Left cardiac atrium (tissue), 4 donors: ENCODE data around the gene GAB2. TPM values are rescaled to one million over a fixed set of nuclear protein-coding genes. Genes with fewer than 3 reads are reported as not detected.
"Not testable (repeated sequence)": the region's sequence is repeated elsewhere in the genome, so short reads cannot be mapped to it uniquely, and the experiment has no call there.

Experiments
- ATAC-seq, 2 donors: fragments of 200-7000 bp; cut with Tn5 transposase; one replicate each; pipeline ENCODE4 v1.9.1; 2020; ENCODE audit warnings: mild to moderate bottlenecking in 2 of 2, moderate library complexity in 2 of 2
- DNase-seq: peaks from one replicate; pipeline ENCODE4 v3.0.0-alpha.2; 2020
- intact Hi-C, 2 donors: fragments of 100-400 bp; cut with DNase I; formaldehyde crosslinking; loops; one replicate each; pipeline versions ENCODE4 v1.14.1 to v1.15.1; 2022 to 2023
- long read RNA-seq: library from polyadenylated mRNA; unstranded; transcript quantifications from one replicate; pipeline ENCODE4 v2.0.0, GENCODE V29; 2021
- total RNA-seq, 2 donors: library from RNA; stranded (reverse); fragmentation: NEBNext Ultra II Directional; extraction: Animal tissue kit (Norgen Biotek cat#: 25700); gene quantifications; one replicate each; pipeline ENCODE4 v1.2.1, GENCODE V29; 2021
- donor health status: DM: no; HTN: yes; CAD: no.
- donor health status: DM: no; HTN: yes; CAD: no; lungs with severe emphysema.
- donor health status: DM: yes; HTN: yes; CAD: no.
- donor health status: Dilated cardiomyopathy.

GAB2 gene, protein sequence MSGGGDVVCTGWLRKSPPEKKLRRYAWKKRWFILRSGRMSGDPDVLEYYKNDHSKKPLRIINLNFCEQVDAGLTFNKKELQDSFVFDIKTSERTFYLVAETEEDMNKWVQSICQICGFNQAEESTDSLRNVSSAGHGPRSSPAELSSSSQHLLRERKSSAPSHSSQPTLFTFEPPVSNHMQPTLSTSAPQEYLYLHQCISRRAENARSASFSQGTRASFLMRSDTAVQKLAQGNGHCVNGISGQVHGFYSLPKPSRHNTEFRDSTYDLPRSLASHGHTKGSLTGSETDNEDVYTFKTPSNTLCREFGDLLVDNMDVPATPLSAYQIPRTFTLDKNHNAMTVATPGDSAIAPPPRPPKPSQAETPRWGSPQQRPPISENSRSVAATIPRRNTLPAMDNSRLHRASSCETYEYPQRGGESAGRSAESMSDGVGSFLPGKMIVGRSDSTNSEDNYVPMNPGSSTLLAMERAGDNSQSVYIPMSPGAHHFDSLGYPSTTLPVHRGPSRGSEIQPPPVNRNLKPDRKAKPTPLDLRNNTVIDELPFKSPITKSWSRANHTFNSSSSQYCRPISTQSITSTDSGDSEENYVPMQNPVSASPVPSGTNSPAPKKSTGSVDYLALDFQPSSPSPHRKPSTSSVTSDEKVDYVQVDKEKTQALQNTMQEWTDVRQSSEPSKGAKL
- 10 to 100 TPM; 24.2 to 31.7 TPM for total RNA-seq
- long read RNA-seq, partial matches to known transcripts, result 6 of 6 reads
- long read RNA-seq, other reads (novel, unspliced or antisense), result 0 of 6 reads

- intact Hi-C loops, result loop anchor here (5.0 to 10.0 kb wide), 4 partner anchors 63 to 190 kb away; no protein-coding TSS in a partner anchor
- DNase-seq, result no peak
- ATAC-seq, result peak in 1 of 2 donors; percentile 0
Observed at GRCh38 chr11:78417175-78417887, at the start of gene GAB2. Gene GAB2 (minus strand): TSS chr11:78417820. CDS start chr11:78417720, 100 bp downstream.

GRCh38 chr11:78467370-78467769 lies 49.8 kb upstream of the GAB2 start:
- DNase-seq (no peak), ATAC-seq (no peak)
- intact Hi-C loops, result no loop called here

DNA sequence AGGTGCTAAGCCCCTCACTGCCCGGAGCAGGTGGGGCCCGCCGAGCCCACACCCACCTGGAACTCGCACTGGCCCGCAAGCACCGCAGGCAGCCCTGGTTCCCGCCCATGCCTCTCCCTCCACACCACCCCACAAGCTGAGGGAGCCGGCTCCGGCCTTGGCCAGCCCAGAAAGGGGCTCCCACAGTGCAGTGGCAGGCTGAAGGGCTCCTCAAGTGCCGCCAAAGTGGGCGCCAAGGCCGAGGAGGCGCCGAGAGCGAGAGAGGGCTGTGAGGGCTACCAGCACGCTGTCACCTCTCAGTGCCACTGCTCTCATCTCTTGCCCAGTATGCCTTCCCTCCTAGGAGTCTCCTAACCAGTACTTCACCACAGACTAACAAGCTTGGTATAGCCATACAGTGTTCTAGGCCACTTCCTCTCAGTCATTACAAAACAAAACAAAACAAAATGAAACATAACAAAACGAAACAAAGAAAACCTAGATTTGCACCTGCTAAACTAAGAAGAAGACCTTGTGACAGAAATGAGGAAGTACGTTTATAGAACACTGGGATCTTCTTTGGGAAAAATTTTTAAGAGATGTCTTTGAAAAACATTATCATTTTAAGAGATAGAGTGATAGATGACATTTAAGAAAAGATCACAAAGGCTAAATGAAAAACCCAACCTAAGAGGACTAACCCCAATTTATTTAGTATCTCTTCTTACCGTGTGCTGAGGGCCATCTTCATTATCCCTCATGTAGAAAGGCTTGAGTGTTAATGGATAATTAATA lies 47.7 kb upstream of the GAB2 start:
- intact Hi-C loops, result no loop called here
- no peak for ATAC-seq
- DNase-seq, result no peak

GRCh38 chr11:78464787-78465168 lies 47.2 kb upstream of the GAB2 start:
- DNase-seq, intact Hi-C loops, ATAC-seq: not testable (repeated sequence)

GRCh38 chr11:78460471-78460870 lies 42.9 kb upstream of the GAB2 start:
- DNase-seq, result no peak
- ATAC-seq, result no peak
- intact Hi-C loops, result no loop called here

DNA sequence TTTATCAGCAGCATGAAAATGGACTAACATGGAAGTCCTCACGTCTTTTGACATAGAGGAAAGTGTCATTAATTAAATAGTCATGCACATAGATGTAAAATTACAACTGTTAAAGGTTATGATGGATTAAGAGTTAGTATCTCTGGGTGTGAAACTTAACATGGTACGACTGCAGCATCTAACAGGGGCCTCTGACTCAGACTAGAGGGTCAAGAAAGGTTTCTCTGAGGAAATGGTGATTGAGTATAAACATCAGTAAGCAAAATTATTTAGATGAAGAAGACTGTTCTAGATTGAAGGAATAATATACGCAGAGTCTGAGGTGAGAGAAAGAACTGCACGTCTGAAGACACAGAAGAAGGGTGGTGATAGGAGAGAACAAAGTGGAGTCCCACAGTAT lies 42.1 kb upstream of the GAB2 start:
- DNase-seq (no peak), ATAC-seq (no peak)
- intact Hi-C loops, result no loop called here

- DNase-seq, result no peak
- intact Hi-C loops, result no loop called here
- ATAC-seq, result no peak
Observed at GRCh38 chr11:78457448-78457847, 39.8 kb upstream of the GAB2 start.

GRCh38 chr11:78453140-78453935 lies 35.7 kb upstream of the GAB2 start:
- no peak for DNase-seq
- no peak for ATAC-seq
- intact Hi-C loops, result no loop called here

GRCh38 chr11:78451371-78452150 lies 33.9 kb upstream of the GAB2 start:
- peak in 1 of 2 donors; percentile 41 for ATAC-seq
- intact Hi-C loops, result no loop called here
- DNase-seq, result no peak

- ATAC-seq, result no peak
- DNase-seq, result no peak
- intact Hi-C loops, result no loop called here
Observed at GRCh38 chr11:78450866-78451265, 33.2 kb upstream of the GAB2 start.

DNA sequence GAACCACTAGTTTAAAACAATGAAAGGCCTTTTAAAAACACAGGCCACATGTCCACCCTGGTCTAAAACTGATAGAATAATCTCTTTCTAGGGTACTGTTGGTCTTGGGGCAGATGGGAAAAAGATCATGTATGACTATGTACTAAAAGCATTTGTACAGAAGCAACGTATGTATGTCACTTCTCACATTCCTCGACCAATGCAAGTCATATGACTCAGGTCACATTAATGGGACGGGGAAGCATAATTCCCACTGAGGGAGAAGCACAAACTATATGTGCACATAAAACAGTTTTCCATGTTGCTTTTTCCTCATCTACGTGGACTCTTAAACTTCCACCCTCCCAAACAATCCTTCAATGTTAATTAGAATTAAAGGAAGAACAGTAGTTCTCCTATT lies 32.2 kb upstream of the GAB2 start:
- intact Hi-C loops, result no loop called here
- DNase-seq (no peak), ATAC-seq (no peak)

DNA sequence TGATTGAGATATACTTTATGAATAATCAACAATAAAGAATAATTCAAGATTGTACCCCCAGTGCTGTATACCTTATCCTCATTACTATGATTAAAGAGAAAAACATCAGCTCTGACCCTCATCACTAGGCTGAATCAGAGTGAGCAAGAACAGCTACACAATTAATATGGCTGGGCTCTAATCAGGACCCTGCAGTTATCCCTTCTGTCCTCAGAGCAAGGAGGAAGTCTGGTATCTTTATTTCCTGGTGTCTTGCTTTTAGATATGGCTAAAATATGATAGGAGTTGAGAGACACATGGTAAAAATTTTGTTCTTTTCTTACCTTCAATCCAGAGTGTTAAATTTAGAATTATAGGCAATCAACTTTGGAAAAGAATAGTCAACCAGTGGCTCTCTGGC lies 28.6 kb upstream of the GAB2 start:
- no peak for ATAC-seq
- no peak for DNase-seq
- intact Hi-C loops, result no loop called here

DNA sequence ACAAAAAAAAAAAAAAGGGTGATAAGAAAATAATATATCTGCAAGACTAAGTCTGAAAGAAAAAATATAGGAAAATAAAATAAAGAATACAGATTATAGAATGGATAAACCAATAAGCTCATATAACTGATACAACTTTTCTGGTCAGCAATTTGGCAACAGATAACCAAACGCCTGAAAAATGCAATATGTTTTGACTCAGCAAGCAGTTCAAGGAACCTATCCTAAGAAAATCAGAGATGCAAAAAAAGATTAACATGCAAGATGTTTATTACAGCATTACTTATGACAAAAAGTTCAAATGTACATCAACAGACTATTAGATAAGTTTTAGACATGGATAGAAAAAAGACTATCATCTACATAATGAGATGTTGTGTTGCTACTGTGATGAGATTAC lies 27.1 kb upstream of the GAB2 start:
- no peak for DNase-seq
- no peak for ATAC-seq
- intact Hi-C loops, result no loop called here

GRCh38 chr11:78441956-78442355 lies 24.3 kb upstream of the GAB2 start:
- DNase-seq, result no peak
- ATAC-seq, result no peak
- intact Hi-C loops, result no loop called here

DNA sequence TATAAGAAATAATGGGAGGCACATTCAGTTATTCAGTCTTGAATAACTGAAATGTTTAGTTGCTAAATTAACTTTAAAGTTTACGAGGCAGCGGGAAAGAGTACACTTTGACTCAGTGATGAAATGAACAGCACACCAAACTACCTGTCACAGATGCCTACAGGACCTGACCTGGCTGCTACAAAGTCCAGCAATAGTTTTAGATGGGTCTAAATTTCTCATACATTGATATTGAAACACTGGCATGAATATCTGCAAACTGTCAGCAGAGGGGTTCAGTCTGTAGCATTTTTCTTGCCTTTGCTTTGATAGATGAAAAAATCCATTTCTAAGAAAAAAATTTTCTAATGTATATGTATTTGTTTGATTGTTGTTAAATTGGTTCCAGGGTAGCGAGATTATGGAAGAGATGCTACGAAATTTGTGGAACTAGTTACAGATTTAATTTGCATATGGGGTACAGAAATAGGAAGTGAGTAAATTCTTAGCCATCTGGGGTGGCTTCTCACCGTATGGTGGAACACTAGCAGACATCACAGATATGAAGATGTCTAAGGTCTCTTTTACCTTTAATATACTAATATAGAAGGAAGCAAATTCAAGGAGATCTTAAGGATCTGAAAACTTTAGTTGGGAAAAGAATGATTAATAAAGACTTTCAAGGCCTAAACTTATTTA lies 20.8 kb upstream of the GAB2 start:
- DNase-seq (no peak), ATAC-seq (no peak)
- intact Hi-C loops, result loop anchor here in 1 of 2 donors (10.0 kb wide), 1 partner anchor 284 kb away; no protein-coding TSS in a partner anchor

DNA sequence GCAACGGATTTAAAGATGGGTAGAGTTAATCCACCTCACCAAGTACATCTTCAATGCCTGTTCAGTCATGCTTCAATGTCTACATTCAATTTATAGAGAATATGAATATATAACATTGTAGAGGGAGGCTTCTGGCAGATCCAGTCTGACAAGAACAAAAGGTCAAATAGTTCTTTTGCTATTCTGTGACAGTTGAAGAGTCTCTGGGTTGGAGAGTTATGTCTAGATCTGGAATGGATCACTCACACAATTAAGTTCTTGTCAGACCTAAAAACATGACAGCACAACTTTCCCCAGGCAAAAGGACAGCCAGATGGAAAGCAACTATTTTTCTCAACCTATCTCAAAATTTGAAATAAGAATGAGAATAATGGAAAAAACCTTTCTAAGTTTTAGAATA lies 15.3 kb upstream of the GAB2 start:
- DNase-seq (no peak), ATAC-seq (peak; percentile 36 to 69)
- intact Hi-C loops, result loop anchor here in 1 of 2 donors (10.0 kb wide), 1 partner anchor 278 kb away; no protein-coding TSS in a partner anchor

DNA sequence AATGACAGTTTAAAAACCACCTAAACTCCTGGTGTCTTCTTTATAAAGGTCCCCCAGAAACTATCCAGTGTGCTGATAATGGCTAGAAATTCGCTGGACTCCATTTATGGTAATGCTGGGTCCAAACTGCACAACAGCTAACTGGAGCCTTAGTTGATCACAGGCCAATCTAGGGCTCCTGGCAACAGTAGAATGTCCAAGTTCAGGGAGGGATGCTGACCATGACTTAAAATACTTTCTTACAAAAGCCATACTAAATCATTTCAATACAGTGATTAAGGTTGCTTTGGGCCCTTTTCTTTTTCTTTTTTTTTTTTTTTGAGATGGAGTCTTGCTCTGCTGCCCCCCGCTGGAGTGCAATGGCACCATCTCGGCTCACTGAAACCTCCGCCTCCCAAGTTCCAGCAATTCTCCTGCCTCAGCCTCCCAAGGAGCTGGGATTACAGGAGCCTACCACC lies 14.5 kb upstream of the GAB2 start:
- DNase-seq, result no peak
- ATAC-seq, result peak in 1 of 2 donors; percentile 61
- intact Hi-C loops, result loop anchor here in 1 of 2 donors (10.0 kb wide), 1 partner anchor 277 kb away; no protein-coding TSS in a partner anchor
